GM18520 (cell line): ENCODE data around the gene GJD3.

ENCODE experiments used
- ATAC-seq: cut with Tn5 transposase; IDR thresholded peaks from one replicate; pipeline ENCODE4 v1.9.1; 2021; ENCODE audit not compliant: unreplicated experiment

Gene GJD3

GRCh38 chr17:40354221-40355122 lies 10.1 kb downstream of the GJD3 start:
- no peak for ATAC-seq

GRCh38 chr17:40352779-40353394 lies 11.7 kb downstream of the GJD3 start:
- ATAC-seq: no peak

- no peak for ATAC-seq
Observed at GRCh38 chr17:40352237-40352778, 12.2 kb downstream of the GJD3 start.

GRCh38 chr17:40351359-40352236 lies 12.9 kb downstream of the GJD3 start:
- ATAC-seq: no peak

DNA sequence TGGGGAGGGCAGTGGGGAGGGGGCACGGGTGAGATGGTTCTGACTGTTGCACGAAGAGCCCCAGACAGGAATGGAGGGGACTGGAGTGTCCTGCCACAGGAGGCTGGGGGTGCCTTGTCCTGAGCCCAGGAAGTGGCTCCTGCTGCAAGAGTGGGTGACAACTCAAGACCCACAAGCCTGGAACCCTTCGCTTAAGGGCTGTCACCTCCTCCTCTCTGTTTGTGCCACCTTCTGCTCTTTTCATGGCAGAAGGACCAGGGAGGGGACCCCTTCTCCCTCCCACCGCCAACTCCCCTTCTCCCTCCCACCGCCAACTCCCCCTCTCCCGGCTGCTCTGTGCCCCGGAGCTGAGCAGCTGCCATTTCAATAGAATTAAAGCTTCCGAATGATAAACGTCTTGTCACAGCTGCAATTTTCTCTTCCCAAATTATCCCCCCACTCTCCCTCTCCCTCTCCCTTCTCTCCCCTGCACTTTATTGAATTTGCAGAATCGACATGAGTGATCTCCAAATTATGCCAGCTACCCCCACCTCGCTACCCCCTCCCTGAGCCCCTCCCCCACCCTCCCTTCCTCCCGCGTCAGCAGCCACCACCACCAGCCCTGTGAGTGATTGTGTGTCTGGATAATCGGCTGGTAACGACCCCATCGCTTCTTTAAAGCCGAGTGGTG lies 13.7 kb downstream of the GJD3 start:
- ATAC-seq: no peak

GRCh38 chr17:40349895-40350688 lies 14.4 kb downstream of the GJD3 start:
- no peak for ATAC-seq

DNA sequence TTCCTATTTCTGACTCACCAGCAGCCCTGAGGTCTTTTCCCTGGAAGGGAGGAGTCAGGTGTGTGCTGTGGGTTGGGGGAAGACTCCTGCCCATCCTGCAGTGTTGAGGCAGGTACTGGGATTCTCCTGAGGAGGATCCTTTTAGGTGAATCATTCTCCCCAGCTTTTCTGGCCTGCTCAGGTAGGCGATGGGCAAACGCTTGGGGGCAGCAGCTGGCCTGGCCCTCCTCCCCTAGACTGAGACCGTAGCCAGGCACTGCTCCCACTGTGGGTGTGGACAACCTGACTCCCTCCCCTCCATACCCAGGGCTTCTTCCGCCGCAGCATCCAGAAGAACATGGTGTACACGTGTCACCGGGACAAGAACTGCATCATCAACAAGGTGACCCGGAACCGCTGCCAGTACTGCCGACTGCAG lies 15.1 kb downstream of the GJD3 start:
- no peak for ATAC-seq

DNA sequence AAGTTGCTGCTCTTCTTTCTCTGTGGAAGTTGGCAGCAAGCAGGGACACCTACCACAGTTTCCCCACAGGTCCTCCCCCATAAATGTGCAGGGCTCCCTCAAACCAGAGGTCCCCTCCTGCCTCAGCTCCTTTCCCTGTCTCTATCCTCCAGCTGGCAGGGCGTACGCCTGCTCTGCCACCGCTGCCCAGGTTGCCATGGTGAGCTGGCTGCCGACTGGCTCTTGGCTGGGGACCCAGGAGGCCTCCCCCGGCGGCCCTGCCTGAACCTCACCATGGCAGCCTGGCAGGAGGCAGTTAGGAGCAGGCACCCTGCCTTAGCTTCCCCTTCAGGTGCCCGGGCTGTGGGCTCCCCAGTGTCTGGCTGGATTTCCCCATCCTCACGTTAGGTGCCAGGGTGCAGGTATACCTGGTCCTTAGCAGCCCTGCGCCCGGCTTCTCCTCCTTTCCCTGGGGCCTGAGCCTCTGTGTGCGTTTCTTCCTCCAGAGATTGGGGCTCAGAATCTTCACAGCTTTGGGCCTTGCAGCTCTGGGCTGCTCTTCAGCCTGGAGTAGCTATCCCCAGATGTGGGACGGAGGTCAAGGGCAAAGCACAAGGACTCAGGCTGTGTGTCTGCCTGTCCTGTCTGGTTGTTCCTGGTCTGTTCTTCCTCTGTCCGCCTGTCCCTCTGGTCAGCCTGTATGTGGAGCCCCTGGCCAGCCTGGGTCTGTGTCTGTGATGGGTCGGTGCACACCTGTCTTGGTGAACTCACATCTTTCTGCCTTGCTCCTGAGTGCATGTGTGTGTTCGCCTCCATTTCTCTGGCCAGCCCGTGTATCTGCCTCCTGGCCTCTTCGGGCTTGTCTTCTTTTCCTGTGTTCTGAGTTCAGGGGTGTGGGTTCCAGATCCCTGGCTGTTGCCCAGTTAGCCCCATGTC lies 15.7 kb downstream of the GJD3 start:
- ATAC-seq: no peak

DNA sequence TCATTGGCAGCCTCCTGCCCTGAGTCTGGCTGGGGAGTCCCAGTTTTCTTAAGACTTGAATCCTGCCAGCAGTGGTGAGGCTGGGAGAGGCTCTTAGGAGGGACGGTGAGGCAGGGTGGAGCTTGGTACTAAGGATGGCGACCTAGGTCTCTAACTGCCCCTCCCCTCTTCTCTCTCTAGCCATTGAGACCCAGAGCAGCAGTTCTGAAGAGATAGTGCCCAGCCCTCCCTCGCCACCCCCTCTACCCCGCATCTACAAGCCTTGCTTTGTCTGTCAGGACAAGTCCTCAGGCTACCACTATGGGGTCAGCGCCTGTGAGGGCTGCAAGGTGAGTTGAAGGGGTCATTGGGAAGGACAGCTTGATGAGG lies 16.4 kb downstream of the GJD3 start:
- ATAC-seq: no peak

DNA sequence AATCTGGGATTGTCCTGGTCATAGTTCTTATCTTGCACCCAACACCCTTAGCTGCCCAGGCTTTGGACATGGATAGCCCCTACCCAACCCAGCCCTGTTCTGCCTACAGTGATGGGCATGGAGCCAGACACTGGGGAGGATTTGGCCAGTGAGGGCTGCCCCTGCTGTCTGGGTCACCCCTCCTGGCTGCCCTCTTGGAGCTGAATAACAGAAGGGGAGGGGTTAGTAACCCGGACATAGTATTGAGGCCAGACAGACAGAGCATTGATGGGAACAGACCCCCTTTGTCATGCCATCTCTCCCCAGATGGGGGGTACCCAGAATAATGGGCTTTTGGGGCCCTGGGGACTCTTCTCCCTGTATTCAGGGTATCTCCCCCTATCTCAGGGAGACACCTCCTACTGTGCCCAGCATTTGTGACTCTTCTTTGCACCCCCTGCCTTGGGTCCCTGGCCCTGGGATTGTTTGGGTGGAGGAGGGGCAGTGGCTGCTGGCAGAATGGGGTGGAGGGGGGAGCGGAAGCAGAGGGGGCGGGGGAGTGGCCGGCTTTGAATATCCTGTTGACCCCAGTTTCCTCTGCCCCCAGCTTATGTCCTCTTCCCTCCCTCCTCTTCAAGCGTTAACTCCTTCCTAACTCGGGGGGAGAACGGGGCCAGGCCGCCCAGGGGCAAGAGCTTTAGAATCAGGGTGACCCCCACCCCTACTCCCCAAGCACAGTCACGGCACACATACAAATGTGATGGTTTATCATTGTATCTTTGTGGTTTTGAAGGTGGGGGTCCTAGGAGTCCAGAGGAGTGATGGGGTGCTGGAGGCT lies 17.0 kb downstream of the GJD3 start:
- ATAC-seq: no peak

DNA sequence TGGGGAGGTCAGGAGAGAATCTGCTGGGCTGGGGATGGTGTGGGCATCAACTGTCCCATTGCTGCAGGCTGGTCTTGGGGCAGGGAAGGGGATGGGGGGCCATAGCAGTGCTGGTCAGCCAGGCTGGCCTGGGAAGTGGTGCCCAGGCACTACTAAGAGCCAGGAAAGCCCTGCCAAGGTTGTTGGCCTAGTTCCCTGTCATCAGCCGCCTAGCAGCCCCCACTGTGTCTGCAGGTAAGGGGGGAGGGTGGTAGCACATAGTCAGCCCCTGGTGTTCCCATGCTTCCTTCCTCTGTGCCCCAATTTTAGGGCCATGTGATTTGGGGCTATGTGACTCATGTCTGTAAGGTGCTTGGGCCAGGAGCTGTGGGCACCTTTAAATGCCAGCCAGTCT lies 17.8 kb downstream of the GJD3 start:
- no peak for ATAC-seq

GRCh38 chr17:40345994-40346764 lies 18.4 kb downstream of the GJD3 start:
- no peak for ATAC-seq

GRCh38 chr17:40345161-40345993 lies 19.2 kb downstream of the GJD3 start:
- ATAC-seq: no peak

GRCh38 chr17:40344421-40345160 lies 19.9 kb downstream of the GJD3 start:
- ATAC-seq: no peak

DNA sequence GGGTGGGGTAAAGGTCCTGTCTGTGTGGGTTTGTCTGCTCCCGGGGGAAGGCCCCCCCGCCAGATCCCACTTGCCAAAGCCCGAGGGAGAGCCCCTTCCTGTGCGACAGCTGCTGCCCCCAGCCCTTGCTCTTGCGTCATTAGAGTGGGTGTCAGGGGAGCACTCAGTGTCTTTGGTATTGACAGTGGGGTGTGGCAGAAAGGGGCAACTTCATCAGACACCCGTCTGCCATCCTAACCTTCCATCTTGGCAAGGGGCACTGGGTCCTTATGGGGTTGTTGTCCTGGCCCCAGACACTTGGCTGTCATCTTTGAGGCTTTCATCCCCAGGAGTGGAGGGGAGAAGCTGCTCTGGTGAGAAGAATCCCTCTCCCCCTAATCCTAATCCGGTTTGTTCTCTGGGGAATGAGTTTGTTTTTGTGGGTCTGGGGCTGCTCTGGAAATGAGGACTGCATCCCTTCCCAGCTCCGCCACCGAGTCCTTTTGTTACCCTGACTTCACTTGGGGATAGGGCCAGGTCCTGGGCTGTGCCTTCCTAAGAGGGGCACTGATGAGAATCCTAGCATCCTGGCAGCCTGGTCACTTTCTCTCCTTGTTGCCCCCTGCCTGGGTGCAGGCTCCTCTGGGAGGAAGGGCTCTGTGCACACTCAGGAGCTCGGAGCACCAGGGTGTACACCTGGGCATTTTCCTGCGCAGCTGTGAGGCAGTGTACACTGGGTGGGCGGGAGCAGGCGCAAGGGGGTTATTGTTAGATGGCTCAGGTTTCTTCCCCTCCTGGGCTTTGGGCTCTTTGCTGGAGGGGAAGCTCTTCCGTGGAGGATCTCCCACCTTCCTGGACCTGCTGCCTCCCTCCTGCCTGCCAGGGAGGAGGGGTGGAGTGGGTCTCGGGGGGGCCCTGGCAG lies 21.1 kb downstream of the GJD3 start:
- ATAC-seq: no peak
